K562 (cell line): Measurements from ENCODE around the gene TMEM208. TPM values are rescaled to one million over a fixed set of nuclear protein-coding genes. Genes with fewer than 3 reads are reported as not detected.

Experiments
- ATAC-seq: fragments of 200-7000 bp; cut with Tn5 transposase; 3 replicates; pipeline ENCODE4 v1.9.1; 2020; ENCODE audit warnings: moderate library complexity
- BruUV-seq: library from RNA; stranded (reverse); fragments of 400-500 nt; replicated peaks from 2 replicates; lab custom pipeline; 2021; lab: Mats Ljungman, UMichigan
- CTCF ChIA-PET: fragments of 300-600 bp; formaldehyde crosslinking; extraction: SDS; loops from one replicate; lab custom pipeline; 2021; ENCODE audit warnings: low intra/inter-chr PET ratio; lab: Yijun Ruan, JAX
- POLR2A ChIA-PET: fragments of 300-600, 350-650 bp; sonication (Branson Sonifier 250); formaldehyde crosslinking; extraction: SDS; loops from one replicate; lab custom pipeline; 2021; ENCODE audit warnings: antibody characterized with exemption, inconsistent platforms; lab: Yijun Ruan, JAX
- DNase-seq, 4 experiments: peaks; one replicate each; pipeline versions ENCODE4 v3.0.0 to v3.0.0-alpha.2; 2011 to 2018; ENCODE audit warnings: low spot score in 3 of 4, mixed read lengths in 3 of 4; ENCODE audit errors: extremely low read depth in 1 of 4
- FAIRE-seq: peaks from 2 replicates; lab custom pipeline; 2011; peaks lifted over from hg19 to GRCh38; lab: Jason Lieb, UNC
- H2AFZ ChIP-seq: 2 replicates; pipeline ENCODE4 v1.6.0; 2011; ENCODE audit warnings: low read depth, low read length, control low read depth, inconsistent platforms
- H3K27ac ChIP-seq: fragments of 200-600 bp; 3 replicates; pipeline ENCODE4 v1.8.0; 2011; ENCODE audit warnings: low read depth, mild to moderate bottlenecking, control low read depth, inconsistent platforms, low read length, moderate library complexity, mixed read lengths; ENCODE audit errors: extremely low read depth
- H3K27me3 ChIP-seq, 2 experiments: fragments of 300-600 bp in 1 of 2; 2 replicates in 1 of 2; 3 replicates in 1 of 2; pipeline versions ENCODE4 v1.6.0 to v1.8.0; 2011; ENCODE audit warnings: inconsistent platforms in 2 of 2, low read length in 2 of 2, mild to moderate bottlenecking in 1 of 2, mixed read lengths in 1 of 2, moderate library complexity in 1 of 2; ENCODE audit not compliant: control insufficient read depth in 2 of 2, insufficient read depth in 2 of 2
- H3K36me3 ChIP-seq: fragments of 300-600 bp; 3 replicates; pipeline ENCODE4 v1.8.0; 2011; ENCODE audit warnings: mild to moderate bottlenecking, low read length, inconsistent platforms; ENCODE audit not compliant: control insufficient read depth, insufficient read depth
- H3K4me1 ChIP-seq, 2 experiments: fragments of 200-600 bp in 1 of 2; replicated peaks in 1 of 2; 2 replicates in 1 of 2; 3 replicates in 1 of 2; pipeline versions ENCODE4 v1.5.1 to v1.8.0; 2011; ENCODE audit warnings: inconsistent platforms in 2 of 2, low read length in 2 of 2, mild to moderate bottlenecking in 1 of 2, mixed read lengths in 1 of 2, moderate library complexity in 1 of 2; ENCODE audit not compliant: control insufficient read depth in 2 of 2, insufficient read depth in 2 of 2
- H3K4me2 ChIP-seq: 2 replicates; pipeline ENCODE4 v1.6.1; 2011; ENCODE audit warnings: low read length, control low read depth, inconsistent platforms, mixed read lengths; ENCODE audit not compliant: insufficient read depth
- H3K4me3 ChIP-seq: fragments of 200-600 bp; sonication (generic), shearing (Covaris generic); 2 replicates; pipeline ENCODE4 v1.5.1; 2016; ENCODE audit warnings: control low read depth, inconsistent platforms
- H3K79me2 ChIP-seq: fragments of 200-600 bp; 3 replicates; pipeline ENCODE4 v1.8.0; 2011; ENCODE audit warnings: low read length, inconsistent platforms; ENCODE audit not compliant: control insufficient read depth, insufficient read depth
- H3K9ac ChIP-seq, 2 experiments: 2 replicates each; pipeline versions ENCODE4 v1.6.0 to v1.6.1; 2011; ENCODE audit warnings: low read depth in 2 of 2, low read length in 2 of 2, control low read depth in 1 of 2, inconsistent platforms in 1 of 2, mild to moderate bottlenecking in 1 of 2, mixed read lengths in 1 of 2; ENCODE audit not compliant: insufficient read depth in 1 of 2
- H3K9me1 ChIP-seq: one replicate; pipeline ENCODE4 v1.6.0; 2011; ENCODE audit warnings: inconsistent platforms, mild to moderate bottlenecking, low read length, moderate library complexity; ENCODE audit not compliant: control insufficient read depth, insufficient read depth
- H3K9me3 ChIP-seq: replicated peaks from 2 replicates; pipeline ENCODE4 v1.5.1; 2011; ENCODE audit warnings: low read depth, low read length, inconsistent platforms; ENCODE audit not compliant: control insufficient read depth, insufficient read depth
- H4K20me1 ChIP-seq: replicated peaks from 2 replicates; pipeline ENCODE4 v1.6.1; 2011; ENCODE audit warnings: low read length, inconsistent platforms, mixed read lengths; ENCODE audit not compliant: control insufficient read depth, insufficient read depth
- BDP1 ChIP-seq: IDR thresholded peaks from 3 replicates; pipeline ENCODE4 v1.6.1; 2011; ENCODE audit not compliant: insufficient read length, insufficient read depth
- BRD9 ChIP-seq: fragments of 450-650 bp; IDR thresholded peaks from 2 replicates; pipeline ENCODE4 v1.6.1; 2018; ENCODE audit warnings: low read depth; ENCODE audit not compliant: partially characterized antibody
- CCAR2 ChIP-seq: fragments of 200-400 bp; formaldehyde crosslinking; IDR thresholded peaks from 2 replicates; pipeline ENCODE4 v1.6.1; 2017; ENCODE audit warnings: mild to moderate bottlenecking, low read depth, low read length
- ELF1 ChIP-seq: fragments of 200-800 bp; sonication (Bioruptor generic); IDR thresholded peaks from 2 replicates; pipeline ENCODE4 v1.6.1; 2016; ENCODE audit warnings: missing genetic modification characterization, missing compliant biosample characterization
- KLF6 ChIP-seq: fragments of 250-450 bp; sonication (Bioruptor Pico); IDR thresholded peaks from 2 replicates; pipeline ENCODE4 v1.4.0; 2020; ENCODE audit warnings: mild to moderate bottlenecking, moderate library complexity, borderline replicate concordance
- TCFL5 ChIP-seq: fragments of 250-450 bp; sonication (Bioruptor Pico); conservative IDR thresholded peaks from 2 replicates; pipeline ENCODE4 v1.6.1; 2021; ENCODE audit warnings: mild to moderate bottlenecking, moderate library complexity, matching md5 sums
- TSC22D4 ChIP-seq: fragments of 450-650 bp; IDR thresholded peaks from 2 replicates; pipeline ENCODE4 v1.6.1; 2016; ENCODE audit warnings: missing genetic modification characterization, missing biosample characterization, control low read depth
- YY1 ChIP-seq, 3 experiments: IDR thresholded peaks; 2 replicates each; pipeline ENCODE4 v1.6.1; 2011; ENCODE audit warnings: low read length in 2 of 3, mild to moderate bottlenecking in 2 of 3, moderate library complexity in 2 of 3, borderline replicate concordance in 1 of 3, control low read depth in 1 of 3, low read depth in 1 of 3; ENCODE audit not compliant: insufficient read depth in 3 of 3, insufficient replicate concordance in 2 of 3, control insufficient read depth in 1 of 3, insufficient read length in 1 of 3; ENCODE audit errors: extremely low read depth in 1 of 3
- ZBED1 ChIP-seq: IDR thresholded peaks from 2 replicates; pipeline ENCODE4 v1.6.1; 2014
- ZKSCAN3 ChIP-seq: fragments of 250-450 bp; sonication (Bioruptor Pico); IDR thresholded peaks from 2 replicates; pipeline ENCODE4 v1.4.0; 2020
- ZNF146 ChIP-seq: IDR thresholded peaks from one replicate; pipeline ENCODE4 v1.6.1; 2018; ENCODE audit warnings: missing compliant biosample characterization; ENCODE audit not compliant: unreplicated experiment
- WGBS: fragments of 100-300 bp; shearing (Covaris generic); methylation state at CpG from one replicate; pipeline ENCODE4 v1.1.6; 2016; ENCODE audit warnings: low coverage, mixed read lengths; ENCODE audit not compliant: insufficient coverage; ENCODE audit errors: missing lambda C conversion rate; 5-methylcytosine and 5-hydroxymethylcytosine counted together
- in situ Hi-C: fragments of 300-500 bp; cut with MboI; formaldehyde crosslinking; loops from 4 replicates; pipeline ENCODE4 v1.15.0; 2018; ENCODE audit warnings: inconsistent platforms, mixed read lengths
- intact Hi-C: fragments of 100-400 bp; cut with micrococcal nuclease; formaldehyde crosslinking; loops from 2 replicates; pipeline ENCODE4 v1.14.2; 2022
- polyA plus RNA-seq, 8 experiments: library from polyadenylated mRNA; depleted of rRNA in 4 of 8; stranded (reverse) in 5 of 8; unstranded in 3 of 8; fragments of >200 nt; fragmentation: Nextera tagmentation in 2 of 8; fragmentation: Illumina TruSeq in 1 of 8; extraction: Ambion mirVana in 2 of 8; extraction: Trizol in 1 of 8; gene quantifications; 2 replicates each; pipeline versions ENCODE4 v1.2.1 to v1.2.3, GENCODE V29; 2011 to 2014; ENCODE audit warnings: inconsistent platforms in 1 of 8, missing spikeins in 1 of 8
- total RNA-seq, 7 experiments: library from RNA; depleted of rRNA in 6 of 7; stranded (reverse); fragments of >200 nt in 6 of 7; fragmentation: Illumina TruSeq in 2 of 7; extraction: Trizol in 2 of 7; gene quantifications; 2 replicates each; pipeline versions ENCODE4 v1.2.1 to v1.2.3, GENCODE V29; 2011 to 2021; ENCODE audit warnings: low replicate concordance in 1 of 7
- TF ChIP-seq, protein P1 (sequence below), 2 experiments: fragments of 450-650 bp; conservative IDR thresholded peaks; 2 replicates each; pipeline ENCODE4 v1.6.1; 2017; ENCODE audit warnings: mild to moderate bottlenecking in 2 of 2, moderate library complexity in 2 of 2
- TF ChIP-seq, protein P2 (sequence below): fragments of 250-450 bp; sonication (Bioruptor Pico); IDR thresholded peaks from 2 replicates; pipeline ENCODE4 v1.5.0; 2020; ENCODE audit warnings: mild to moderate bottlenecking, borderline replicate concordance
- TF ChIP-seq, protein P3 (sequence below), 2 experiments: IDR thresholded peaks; 2 replicates each; pipeline ENCODE4 v1.6.1; 2011; ENCODE audit warnings: borderline replicate concordance in 1 of 2, control low read depth in 1 of 2, low read depth in 1 of 2, low read length in 1 of 2, mild to moderate bottlenecking in 1 of 2, mixed read lengths in 1 of 2, moderate library complexity in 1 of 2; ENCODE audit not compliant: insufficient read depth in 1 of 2, insufficient read length in 1 of 2, poor library complexity in 1 of 2, severe bottlenecking in 1 of 2; ENCODE audit errors: extremely low read depth in 1 of 2
- TF ChIP-seq, protein P4 (sequence below): fragments of 250-450 bp; sonication (Bioruptor Pico); IDR thresholded peaks from 2 replicates; pipeline ENCODE4 v1.5.1; 2021; ENCODE audit warnings: mild to moderate bottlenecking

Gene TMEM208
- total and polyA plus RNA-seq, 9 of the 15 experiments (the other 6 are each of a cell fraction or from before 2014, with no cell fraction given) = 31.8 to 239 (median 54.3) TPM

DNA sequence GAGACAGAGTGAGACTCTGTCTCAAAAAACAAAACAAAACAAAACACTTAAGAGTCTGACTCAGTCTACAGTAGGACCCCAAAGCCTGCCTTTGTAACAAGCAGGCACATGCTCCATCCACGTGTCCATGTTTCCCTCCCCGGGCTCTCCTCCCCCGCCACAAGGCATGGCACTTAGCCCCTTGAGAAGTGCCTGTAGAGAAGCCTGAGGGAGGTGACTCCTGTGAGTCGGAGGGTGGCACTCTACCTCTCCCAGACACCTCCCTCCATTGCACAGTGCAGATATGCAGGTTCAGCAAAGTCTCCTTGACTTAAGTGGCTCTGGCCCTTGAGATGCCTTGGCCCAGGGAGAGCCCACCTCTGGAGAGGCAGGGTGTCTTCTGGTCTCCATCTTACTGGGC, 13.6 kb downstream of the TMEM208 start:
- intact Hi-C loops (loop anchor here (10.0 kb wide), 1 partner anchor 266 kb away; no protein-coding TSS in a partner anchor), in situ Hi-C loops (no loop called here)
- Histone ChIP-seq H3K9me1 (no peaks in the 10 kb centered on the region), H2AFZ (no peak overlapping the region), H3K27me3 (no peaks in the 10 kb centered on the region), H3K9me3 (no peaks in the 10 kb centered on the region), H3K79me2 (peaks cover 68% of the 10 kb centered on the region), H3K36me3 (peaks cover 74% of the 10 kb centered on the region; the same call in 2 of the 3 replicates), H3K27ac (peak overlapping the region; percentile 83), H3K4me3 (no peak overlapping the region), H4K20me1 (peaks cover 4% of the 10 kb centered on the region), H3K4me2 (peak overlapping the region; percentile 60), H3K9ac (peak overlapping the region; percentile 60 to 90), H3K4me1 (peaks cover 64 to 68% of the 10 kb centered on the region in 2 experiments)
- ChIA-PET POLR2A (interaction anchor here (1.2 kb wide), 1 partner anchor 14 kb away, joined by 7 read pairs; the partner anchor contains the start of gene TMEM208), CTCF (no interaction called here)
- FAIRE-seq (peak; percentile 19), ATAC-seq (no peak), DNase-seq (peak in 1 of 4 experiments; percentile 38)
- BruUV-seq = no TSS peak
- WGBS = 55% methylated on average over 4 of the region's 4 CpGs
- TF ChIP-seq, protein P1, sequence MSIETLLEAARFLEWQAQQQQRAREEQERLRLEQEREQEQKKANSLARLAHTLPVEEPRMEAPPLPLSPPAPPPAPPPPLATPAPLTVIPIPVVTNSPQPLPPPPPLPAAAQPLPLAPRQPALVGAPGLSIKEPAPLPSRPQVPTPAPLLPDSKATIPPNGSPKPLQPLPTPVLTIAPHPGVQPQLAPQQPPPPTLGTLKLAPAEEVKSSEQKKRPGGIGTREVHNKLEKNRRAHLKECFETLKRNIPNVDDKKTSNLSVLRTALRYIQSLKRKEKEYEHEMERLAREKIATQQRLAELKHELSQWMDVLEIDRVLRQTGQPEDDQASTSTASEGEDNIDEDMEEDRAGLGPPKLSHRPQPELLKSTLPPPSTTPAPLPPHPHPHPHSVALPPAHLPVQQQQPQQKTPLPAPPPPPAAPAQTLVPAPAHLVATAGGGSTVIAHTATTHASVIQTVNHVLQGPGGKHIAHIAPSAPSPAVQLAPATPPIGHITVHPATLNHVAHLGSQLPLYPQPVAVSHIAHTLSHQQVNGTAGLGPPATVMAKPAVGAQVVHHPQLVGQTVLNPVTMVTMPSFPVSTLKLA (conservative IDR thresholded peaks at IDR 0.05) = peak in 1 of 2 experiments; percentile 26; a peak in 1 of 4 replicates
- no peak for TF ChIP-seq CCAR2
- TF ChIP-seq BDP1 = no peak
- TF ChIP-seq, protein P2, sequence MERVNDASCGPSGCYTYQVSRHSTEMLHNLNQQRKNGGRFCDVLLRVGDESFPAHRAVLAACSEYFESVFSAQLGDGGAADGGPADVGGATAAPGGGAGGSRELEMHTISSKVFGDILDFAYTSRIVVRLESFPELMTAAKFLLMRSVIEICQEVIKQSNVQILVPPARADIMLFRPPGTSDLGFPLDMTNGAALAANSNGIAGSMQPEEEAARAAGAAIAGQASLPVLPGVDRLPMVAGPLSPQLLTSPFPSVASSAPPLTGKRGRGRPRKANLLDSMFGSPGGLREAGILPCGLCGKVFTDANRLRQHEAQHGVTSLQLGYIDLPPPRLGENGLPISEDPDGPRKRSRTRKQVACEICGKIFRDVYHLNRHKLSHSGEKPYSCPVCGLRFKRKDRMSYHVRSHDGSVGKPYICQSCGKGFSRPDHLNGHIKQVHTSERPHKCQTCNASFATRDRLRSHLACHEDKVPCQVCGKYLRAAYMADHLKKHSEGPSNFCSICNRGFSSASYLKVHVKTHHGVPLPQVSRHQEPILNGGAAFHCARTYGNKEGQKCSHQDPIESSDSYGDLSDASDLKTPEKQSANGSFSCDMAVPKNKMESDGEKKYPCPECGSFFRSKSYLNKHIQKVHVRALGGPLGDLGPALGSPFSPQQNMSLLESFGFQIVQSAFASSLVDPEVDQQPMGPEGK = no peak
- no peak for TF ChIP-seq ZNF146
- TF ChIP-seq TCFL5 (CRISPR knock-in tag) = no peak
- TF ChIP-seq ZBED1 = no peak
- no peak for TF ChIP-seq TSC22D4 (tag)
- no peak for TF ChIP-seq ZKSCAN3 (CRISPR knock-in tag)
- TF ChIP-seq BRD9 = no peak
- no peak for TF ChIP-seq ELF1 (tag)
- TF ChIP-seq KLF6 (CRISPR knock-in tag) = no peak
- no peak for TF ChIP-seq YY1 (IDR thresholded peaks at IDR 0.05; ENCODE audit: borderline replicate concordance in 1 of 3, control insufficient read depth in 1 of 3, extremely low read depth in 1 of 3, insufficient read depth in 3 of 3, insufficient read length in 1 of 3, insufficient replicate concordance in 2 of 3, low read depth in 1 of 3, low read length in 2 of 3)
- TF ChIP-seq, protein P3, sequence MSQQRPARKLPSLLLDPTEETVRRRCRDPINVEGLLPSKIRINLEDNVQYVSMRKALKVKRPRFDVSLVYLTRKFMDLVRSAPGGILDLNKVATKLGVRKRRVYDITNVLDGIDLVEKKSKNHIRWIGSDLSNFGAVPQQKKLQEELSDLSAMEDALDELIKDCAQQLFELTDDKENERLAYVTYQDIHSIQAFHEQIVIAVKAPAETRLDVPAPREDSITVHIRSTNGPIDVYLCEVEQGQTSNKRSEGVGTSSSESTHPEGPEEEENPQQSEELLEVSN (IDR thresholded peaks at IDR 0.05; ENCODE audit: borderline replicate concordance in 1 of 2, extremely low read depth in 1 of 2, insufficient read depth in 1 of 2, insufficient read length in 1 of 2, low read depth in 1 of 2, low read length in 1 of 2, poor library complexity in 1 of 2, severe bottlenecking in 1 of 2) = peak in 1 of 2 experiments; percentile 25
- TF ChIP-seq, protein P4, sequence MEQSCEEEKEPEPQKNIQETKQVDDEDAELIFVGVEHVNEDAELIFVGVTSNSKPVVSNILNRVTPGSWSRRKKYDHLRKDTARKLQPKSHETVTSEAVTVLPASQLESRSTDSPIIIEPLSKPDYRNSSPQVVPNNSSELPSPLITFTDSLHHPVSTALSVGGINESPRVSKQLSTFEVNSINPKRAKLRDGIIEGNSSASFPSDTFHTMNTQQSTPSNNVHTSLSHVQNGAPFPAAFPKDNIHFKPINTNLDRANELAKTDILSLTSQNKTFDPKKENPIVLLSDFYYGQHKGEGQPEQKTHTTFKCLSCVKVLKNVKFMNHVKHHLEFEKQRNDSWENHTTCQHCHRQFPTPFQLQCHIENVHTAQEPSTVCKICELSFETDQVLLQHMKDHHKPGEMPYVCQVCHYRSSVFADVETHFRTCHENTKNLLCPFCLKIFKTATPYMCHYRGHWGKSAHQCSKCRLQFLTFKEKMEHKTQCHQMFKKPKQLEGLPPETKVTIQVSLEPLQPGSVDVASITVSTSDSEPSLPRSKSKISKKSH (CRISPR knock-in tag) = no peak
